ENCODE results near the gene UGT1A10. TPM values are rescaled to one million over a fixed set of nuclear protein-coding genes. Genes with fewer than 3 reads are reported as not detected.

The UGT1A10 gene
- total RNA-seq, 3 donors from 2014 or later: not detected

GRCh38 chr2:233822101-233822771 is 186.0 kb downstream of the UGT1A10 start:
- DNase-seq: no peak
- no peaks in the 10 kb centered on the region for H3K9me3 Mint-ChIP-seq
- ATAC-seq: no peak
- H3K36me3 Mint-ChIP-seq (ENCODE audit: insufficient read depth): no peaks in the 10 kb centered on the region
- peaks cover 16% of the 10 kb centered on the region for H3K27me3 Mint-ChIP-seq (ENCODE audit: low read depth)
- no peaks in the 10 kb centered on the region for H3K4me1 Mint-ChIP-seq (ENCODE audit: low read depth)
- H3K4me3 Mint-ChIP-seq: no peak overlapping the region

Other genes starting within 250 kb of the UGT1A10 start
- gene USP40, start 69.7 kb upstream of the UGT1A10 start, total RNA-seq: 10 to 100 TPM; 10.8 to 12.5 (median 11.5) TPM
- not detected for gene UGT1A8, start 18.8 kb upstream of the UGT1A10 start, total RNA-seq
- not detected for gene UGT1A9, start 35.5 kb downstream of the UGT1A10 start, total RNA-seq
- gene UGT1A7, start 45.5 kb downstream of the UGT1A10 start, total RNA-seq: under 1 TPM in 1 of 3 donors, not detected in 2; 0.10 TPM
- gene UGT1A6, start 56.4 kb downstream of the UGT1A10 start, total RNA-seq: under 1 TPM in 1 of 3 donors, not detected in 2; 0.24 TPM
- gene UGT1A5, start 76.5 kb downstream of the UGT1A10 start, total RNA-seq: not detected
- not detected for gene UGT1A4, start 82.3 kb downstream of the UGT1A10 start, total RNA-seq
- gene UGT1A3, start 92.6 kb downstream of the UGT1A10 start, total RNA-seq: not detected
- not detected for gene UGT1A1, start 123.8 kb downstream of the UGT1A10 start, total RNA-seq
- not detected for gene MROH2A, start 141.9 kb downstream of the UGT1A10 start, total RNA-seq
- gene HJURP, start 218.1 kb downstream of the UGT1A10 start, total RNA-seq: 1 to 10 TPM; 4.3 to 6.2 (median 5.8) TPM

Measured in activated T-cell treated with anti-CD3 and anti-CD28 coated beads, Interleukin-2, amount 50 U/mL, for 4 hours (primary cell).